ENCODE results near the gene VAMP7.
"Not testable (repeated sequence)": the region's sequence is repeated elsewhere in the genome, so short reads cannot be mapped to it uniquely, and the experiment has no call there.

VAMP7 gene

GRCh38 chrX:155923200-155923599, 42.1 kb downstream of the VAMP7 start:
- TF ChIP-seq CTCF (IDR thresholded peaks at IDR 0.05; ENCODE audit: low read depth, low read length): no peak
- no peak for DNase-seq (ENCODE audit: extremely low read depth, low read depth)

GRCh38 chrX:155930852-155931618, 49.9 kb downstream of the VAMP7 start:
- not testable (repeated sequence) for DNase-seq (ENCODE audit: extremely low read depth, low read depth)

- no peak for TF ChIP-seq CTCF (IDR thresholded peaks at IDR 0.05; ENCODE audit: low read depth, low read length)
These were observed 57.0 kb downstream of the VAMP7 start for GRCh38 chrX:155938132-155938531.

GRCh38 chrX:155949098-155949497, 68.0 kb downstream of the VAMP7 start:
- no peak for DNase-seq (ENCODE audit: extremely low read depth, low read depth)
- no peak for TF ChIP-seq CTCF (IDR thresholded peaks at IDR 0.05; ENCODE audit: low read depth, low read length)

More at GRCh38 chrX:155938132-155938531, 57.0 kb downstream of the VAMP7 start:
- DNase-seq (ENCODE audit: extremely low read depth, low read depth): no peak

- no peak for DNase-seq (ENCODE audit: extremely low read depth, low read depth)
- TF ChIP-seq CTCF (IDR thresholded peaks at IDR 0.05; ENCODE audit: low read depth, low read length): no peak
These were observed 70.2 kb downstream of the VAMP7 start for GRCh38 chrX:155951237-155951789.

- DNase-seq (ENCODE audit: extremely low read depth, low read depth): no peak
- TF ChIP-seq CTCF (IDR thresholded peaks at IDR 0.05; ENCODE audit: low read depth, low read length): no peak
These were observed 71.9 kb downstream of the VAMP7 start for GRCh38 chrX:155953055-155953454.

- TF ChIP-seq CTCF (IDR thresholded peaks at IDR 0.05; ENCODE audit: low read depth, low read length): no peak
- no peak for DNase-seq (ENCODE audit: extremely low read depth, low read depth)
These were observed 73.6 kb downstream of the VAMP7 start for GRCh38 chrX:155954793-155955192.

GRCh38 chrX:155956099-155956498, 75.0 kb downstream of the VAMP7 start:
- no peak for TF ChIP-seq CTCF (IDR thresholded peaks at IDR 0.05; ENCODE audit: low read depth, low read length)
- no peak for DNase-seq (ENCODE audit: extremely low read depth, low read depth)
